ENCODE measurements around the gene FLNB. TPM values are rescaled to one million over a fixed set of nuclear protein-coding genes. Genes with fewer than 3 reads are reported as not detected.

Gene FLNB
- total and polyA plus RNA-seq, 2 donors = 90.5 to 111 TPM

- no peaks in the 10 kb centered on the region for H3K27me3 ChIP-seq (ENCODE audit: control insufficient read depth in 2 of 2, insufficient read depth in 1 of 2, low read length in 1 of 2)
- peaks cover 10 to 19% of the 10 kb centered on the region in 2 donors for H3K4me1 ChIP-seq (ENCODE audit: control insufficient read depth in 2 of 2, insufficient read depth in 2 of 2, low read length in 2 of 2)
- H3K4me3 ChIP-seq (ENCODE audit: low read length in 2 of 2) = no peak overlapping the region
- no peak for DNase-seq (ENCODE audit: low read depth in 6 of 9, low spot score in 9 of 9)
- peaks cover 20 to 25% of the 10 kb centered on the region in 2 donors for H3K36me3 ChIP-seq (ENCODE audit: control insufficient read depth in 2 of 2, insufficient read depth in 2 of 2, low read length in 1 of 2)
- H3K27ac ChIP-seq (ENCODE audit: low read depth in 1 of 2, low read length in 1 of 2) = no peak overlapping the region
- WGBS = 96% methylated on average over 3 of the region's 3 CpGs
- no peaks in the 10 kb centered on the region for H3K9me3 ChIP-seq (ENCODE audit: control insufficient read depth in 2 of 2, insufficient read depth in 1 of 2, low read length in 1 of 2)
Measured at GRCh38 chr3:58088501-58088900, 80.3 kb downstream of the FLNB start.

- Histone ChIP-seq H3K4me1 (ENCODE audit: control insufficient read depth in 2 of 2, insufficient read depth in 2 of 2, low read length in 2 of 2) (peaks cover 2 to 4% of the 10 kb centered on the region in 2 donors), H3K4me3 (ENCODE audit: low read length in 2 of 2) (no peak overlapping the region), H3K27ac (ENCODE audit: low read depth in 1 of 2, low read length in 1 of 2) (no peak overlapping the region), H3K36me3 (ENCODE audit: control insufficient read depth in 2 of 2, insufficient read depth in 2 of 2, low read length in 1 of 2) (peaks cover 29 to 32% of the 10 kb centered on the region in 2 donors), H3K27me3 (ENCODE audit: control insufficient read depth in 2 of 2, insufficient read depth in 1 of 2, low read length in 1 of 2) (no peaks in the 10 kb centered on the region), H3K9me3 (ENCODE audit: control insufficient read depth in 2 of 2, insufficient read depth in 1 of 2, low read length in 1 of 2) (no peaks in the 10 kb centered on the region)
- no peak for DNase-seq (ENCODE audit: low read depth in 6 of 9, low spot score in 9 of 9)
- WGBS = 97% methylated on average over 5 of the region's 5 CpGs
Measured at GRCh38 chr3:58090351-58090750, 82.1 kb downstream of the FLNB start.

GRCh38 chr3:58092521-58092920 is 84.3 kb downstream of the FLNB start:
- no peaks in the 10 kb centered on the region for H3K4me1 ChIP-seq (ENCODE audit: control insufficient read depth in 2 of 2, insufficient read depth in 2 of 2, low read length in 2 of 2)
- WGBS = 96% methylated on average over 4 of the region's 4 CpGs
- H3K27ac ChIP-seq (ENCODE audit: low read depth in 1 of 2, low read length in 1 of 2) = no peak overlapping the region

GRCh38 chr3:58093574-58094195 is 85.5 kb downstream of the FLNB start:
- H3K27me3 ChIP-seq (ENCODE audit: control insufficient read depth in 2 of 2, insufficient read depth in 1 of 2, low read length in 1 of 2) = no peaks in the 10 kb centered on the region
- no peak for DNase-seq (ENCODE audit: low read depth in 6 of 9, low spot score in 9 of 9)
- no peaks in the 10 kb centered on the region for H3K9me3 ChIP-seq (ENCODE audit: control insufficient read depth in 2 of 2, insufficient read depth in 1 of 2, low read length in 1 of 2)
- peaks cover 54 to 55% of the 10 kb centered on the region in 2 donors for H3K36me3 ChIP-seq (ENCODE audit: control insufficient read depth in 2 of 2, insufficient read depth in 2 of 2, low read length in 1 of 2)
- no peaks in the 10 kb centered on the region for H3K4me1 ChIP-seq (ENCODE audit: control insufficient read depth in 2 of 2, insufficient read depth in 2 of 2, low read length in 2 of 2)
- 96% methylated on average over 8 of the region's 8 CpGs for WGBS
- H3K27ac ChIP-seq (ENCODE audit: low read depth in 1 of 2, low read length in 1 of 2) = no peak overlapping the region
- H3K4me3 ChIP-seq (ENCODE audit: low read length in 2 of 2) = no peak overlapping the region

More at GRCh38 chr3:58092521-58092920, 84.3 kb downstream of the FLNB start:
- Histone ChIP-seq H3K36me3 (ENCODE audit: control insufficient read depth in 2 of 2, insufficient read depth in 2 of 2, low read length in 1 of 2) (peaks cover 47 to 48% of the 10 kb centered on the region in 2 donors), H3K4me3 (ENCODE audit: low read length in 2 of 2) (no peak overlapping the region), H3K27me3 (ENCODE audit: control insufficient read depth in 2 of 2, insufficient read depth in 1 of 2, low read length in 1 of 2) (no peaks in the 10 kb centered on the region), H3K9me3 (ENCODE audit: control insufficient read depth in 2 of 2, insufficient read depth in 1 of 2, low read length in 1 of 2) (no peaks in the 10 kb centered on the region)
- DNase-seq (ENCODE audit: low read depth in 6 of 9, low spot score in 9 of 9) = no peak

- H3K27ac ChIP-seq (ENCODE audit: low read depth in 1 of 2, low read length in 1 of 2) = no peak overlapping the region
- peaks cover 60 to 61% of the 10 kb centered on the region in 2 donors for H3K36me3 ChIP-seq (ENCODE audit: control insufficient read depth in 2 of 2, insufficient read depth in 2 of 2, low read length in 1 of 2)
- 91% methylated on average over 8 of the region's 8 CpGs for WGBS
Measured at GRCh38 chr3:58094657-58095056, 86.4 kb downstream of the FLNB start.

GRCh38 chr3:58095603-58096138 is 87.4 kb downstream of the FLNB start:
- Histone ChIP-seq H3K4me3 (ENCODE audit: low read length in 2 of 2) (no peak overlapping the region), H3K27me3 (ENCODE audit: control insufficient read depth in 2 of 2, insufficient read depth in 1 of 2, low read length in 1 of 2) (no peaks in the 10 kb centered on the region), H3K36me3 (ENCODE audit: control insufficient read depth in 2 of 2, insufficient read depth in 2 of 2, low read length in 1 of 2) (peaks cover 61 to 65% of the 10 kb centered on the region in 2 donors), H3K4me1 (ENCODE audit: control insufficient read depth in 2 of 2, insufficient read depth in 2 of 2, low read length in 2 of 2) (no peaks in the 10 kb centered on the region), H3K27ac (ENCODE audit: low read depth in 1 of 2, low read length in 1 of 2) (no peak overlapping the region), H3K9me3 (ENCODE audit: control insufficient read depth in 2 of 2, insufficient read depth in 1 of 2, low read length in 1 of 2) (no peaks in the 10 kb centered on the region)
- no peak for DNase-seq (ENCODE audit: low read depth in 6 of 9, low spot score in 9 of 9)
- 86% methylated on average over 6 of the region's 6 CpGs for WGBS

More at GRCh38 chr3:58094657-58095056, 86.4 kb downstream of the FLNB start:
- no peaks in the 10 kb centered on the region for H3K27me3 ChIP-seq (ENCODE audit: control insufficient read depth in 2 of 2, insufficient read depth in 1 of 2, low read length in 1 of 2)
- H3K4me3 ChIP-seq (ENCODE audit: low read length in 2 of 2) = no peak overlapping the region
- no peaks in the 10 kb centered on the region for H3K4me1 ChIP-seq (ENCODE audit: control insufficient read depth in 2 of 2, insufficient read depth in 2 of 2, low read length in 2 of 2)
- DNase-seq (ENCODE audit: low read depth in 6 of 9, low spot score in 9 of 9) = no peak
- H3K9me3 ChIP-seq (ENCODE audit: control insufficient read depth in 2 of 2, insufficient read depth in 1 of 2, low read length in 1 of 2) = no peaks in the 10 kb centered on the region

- H3K27ac ChIP-seq (ENCODE audit: low read depth in 1 of 2, low read length in 1 of 2) = no peak overlapping the region
- WGBS = 98% methylated on average over 8 of the region's 8 CpGs
Measured at GRCh38 chr3:58098531-58098930, 90.3 kb downstream of the FLNB start.

GRCh38 chr3:58099865-58100264 is 91.6 kb downstream of the FLNB start:
- H3K27ac ChIP-seq (ENCODE audit: low read depth in 1 of 2, low read length in 1 of 2) = no peak overlapping the region
- H3K4me1 ChIP-seq (ENCODE audit: control insufficient read depth in 2 of 2, insufficient read depth in 2 of 2, low read length in 2 of 2) = peaks cover 0 to 29% of the 10 kb centered on the region in 2 donors
- H3K36me3 ChIP-seq (ENCODE audit: control insufficient read depth in 2 of 2, insufficient read depth in 2 of 2, low read length in 1 of 2) = peaks cover 87 to 90% of the 10 kb centered on the region in 2 donors

More at GRCh38 chr3:58098531-58098930, 90.3 kb downstream of the FLNB start:
- H3K4me3 ChIP-seq (ENCODE audit: low read length in 2 of 2) = no peak overlapping the region
- no peaks in the 10 kb centered on the region for H3K9me3 ChIP-seq (ENCODE audit: control insufficient read depth in 2 of 2, insufficient read depth in 1 of 2, low read length in 1 of 2)
- peaks cover 83 to 84% of the 10 kb centered on the region in 2 donors for H3K36me3 ChIP-seq (ENCODE audit: control insufficient read depth in 2 of 2, insufficient read depth in 2 of 2, low read length in 1 of 2)
- H3K4me1 ChIP-seq (ENCODE audit: control insufficient read depth in 2 of 2, insufficient read depth in 2 of 2, low read length in 2 of 2) = peaks cover 0 to 15% of the 10 kb centered on the region in 2 donors
- no peaks in the 10 kb centered on the region for H3K27me3 ChIP-seq (ENCODE audit: control insufficient read depth in 2 of 2, insufficient read depth in 1 of 2, low read length in 1 of 2)
- no peak for DNase-seq (ENCODE audit: low read depth in 6 of 9, low spot score in 9 of 9)

GRCh38 chr3:58101499-58102389 is 93.5 kb downstream of the FLNB start:
- 93% methylated on average over 13 of the region's 13 CpGs for WGBS

More at GRCh38 chr3:58099865-58100264, 91.6 kb downstream of the FLNB start:
- 95% methylated on average over 2 of the region's 2 CpGs for WGBS
- Histone ChIP-seq H3K27me3 (ENCODE audit: control insufficient read depth in 2 of 2, insufficient read depth in 1 of 2, low read length in 1 of 2) (no peaks in the 10 kb centered on the region), H3K9me3 (ENCODE audit: control insufficient read depth in 2 of 2, insufficient read depth in 1 of 2, low read length in 1 of 2) (no peaks in the 10 kb centered on the region), H3K4me3 (ENCODE audit: low read length in 2 of 2) (no peak overlapping the region)
- DNase-seq (ENCODE audit: low read depth in 6 of 9, low spot score in 9 of 9) = no peak

More at GRCh38 chr3:58101499-58102389, 93.5 kb downstream of the FLNB start:
- Histone ChIP-seq H3K36me3 (ENCODE audit: control insufficient read depth in 2 of 2, insufficient read depth in 2 of 2, low read length in 1 of 2) (peaks cover 85% of the 10 kb centered on the region in 2 donors), H3K27me3 (ENCODE audit: control insufficient read depth in 2 of 2, insufficient read depth in 1 of 2, low read length in 1 of 2) (no peaks in the 10 kb centered on the region), H3K4me1 (ENCODE audit: control insufficient read depth in 2 of 2, insufficient read depth in 2 of 2, low read length in 2 of 2) (peaks cover 0 to 32% of the 10 kb centered on the region in 2 donors), H3K9me3 (ENCODE audit: control insufficient read depth in 2 of 2, insufficient read depth in 1 of 2, low read length in 1 of 2) (no peaks in the 10 kb centered on the region), H3K27ac (ENCODE audit: low read depth in 1 of 2, low read length in 1 of 2) (no peak overlapping the region), H3K4me3 (ENCODE audit: low read length in 2 of 2) (no peak overlapping the region)
- no peak for DNase-seq (ENCODE audit: low read depth in 6 of 9, low spot score in 9 of 9)
